MM.1S (cell line): ENCODE data around the gene COIL.

Source experiments
- CTCF ChIP-seq: fragments of 300-600 bp; sonication (generic); IDR thresholded peaks from 2 replicates; pipeline ENCODE4 v1.5.1; 2016; ENCODE audit warnings: antibody characterized with exemption, low read length, mixed read lengths
- EZH2 ChIP-seq: fragments of 300-600 bp; sonication (generic); optimal IDR thresholded peaks from 2 replicates; pipeline ENCODE3; 2017; ENCODE audit warnings: low read depth, mild to moderate bottlenecking, antibody characterized with exemption, low read length, mixed read lengths
- EZH2phosphoT487 ChIP-seq: fragments of 300-600 bp; sonication (generic); IDR thresholded peaks from 2 replicates; pipeline ENCODE4 v1.6.1; 2018; ENCODE audit warnings: antibody characterized with exemption, low read length

DNA sequence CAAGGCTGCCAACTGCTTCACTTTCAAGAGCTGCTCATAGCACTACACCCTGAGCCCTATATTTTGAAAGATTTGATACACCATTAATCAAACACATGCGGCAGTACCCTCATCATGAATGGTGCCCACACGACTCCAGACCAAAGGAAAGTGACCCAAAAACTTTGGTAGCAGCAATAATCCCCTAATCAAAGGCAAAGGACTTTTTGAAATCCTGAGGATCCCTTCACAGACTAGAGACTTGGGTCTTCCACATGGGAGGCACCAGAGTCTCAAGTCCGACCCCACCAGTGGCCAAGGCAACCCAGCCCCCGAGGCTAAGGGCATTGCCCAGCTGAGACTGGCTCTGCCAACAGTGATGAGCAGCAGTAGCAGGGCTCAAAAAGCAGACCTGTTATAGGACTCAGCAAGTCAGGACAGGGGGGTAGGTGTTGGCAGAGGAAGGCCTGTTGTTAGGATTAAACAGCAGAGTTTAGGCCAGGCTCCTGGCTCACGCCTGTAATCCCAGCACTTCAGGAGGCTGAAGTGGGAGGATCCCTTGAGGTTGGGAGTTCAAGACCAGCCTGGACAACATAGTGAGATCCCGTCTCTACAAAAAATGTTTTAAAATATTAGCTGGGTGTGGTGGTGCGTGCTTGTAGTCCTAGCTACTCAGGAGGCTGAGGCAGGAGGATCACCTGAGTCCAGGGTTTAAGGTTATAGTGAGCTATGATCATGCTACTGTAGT lies 50.2 kb downstream of the COIL start:
- TF ChIP-seq CTCF (no peak), EZH2phosphoT487 (no peak), EZH2 (no peak)
